DOHH2 (cell line): ENCODE data around the gene MRPL4.

Experiments used
- CTCF ChIP-seq: fragments of 200-600 bp; sonication (generic); IDR thresholded peaks from one replicate; pipeline ENCODE4 v1.5.1; 2014; ENCODE audit warnings: antibody characterized with exemption, mild to moderate bottlenecking, low read depth, low read length; ENCODE audit not compliant: poor library complexity, severe bottlenecking
- EZH2phosphoT487 ChIP-seq: fragments of 200-600 bp; sonication (generic); IDR thresholded peaks from 2 replicates; pipeline ENCODE4 v1.6.1; 2017; ENCODE audit warnings: borderline replicate concordance, mild to moderate bottlenecking, antibody characterized with exemption, low read length, moderate library complexity, mixed read lengths

DNA sequence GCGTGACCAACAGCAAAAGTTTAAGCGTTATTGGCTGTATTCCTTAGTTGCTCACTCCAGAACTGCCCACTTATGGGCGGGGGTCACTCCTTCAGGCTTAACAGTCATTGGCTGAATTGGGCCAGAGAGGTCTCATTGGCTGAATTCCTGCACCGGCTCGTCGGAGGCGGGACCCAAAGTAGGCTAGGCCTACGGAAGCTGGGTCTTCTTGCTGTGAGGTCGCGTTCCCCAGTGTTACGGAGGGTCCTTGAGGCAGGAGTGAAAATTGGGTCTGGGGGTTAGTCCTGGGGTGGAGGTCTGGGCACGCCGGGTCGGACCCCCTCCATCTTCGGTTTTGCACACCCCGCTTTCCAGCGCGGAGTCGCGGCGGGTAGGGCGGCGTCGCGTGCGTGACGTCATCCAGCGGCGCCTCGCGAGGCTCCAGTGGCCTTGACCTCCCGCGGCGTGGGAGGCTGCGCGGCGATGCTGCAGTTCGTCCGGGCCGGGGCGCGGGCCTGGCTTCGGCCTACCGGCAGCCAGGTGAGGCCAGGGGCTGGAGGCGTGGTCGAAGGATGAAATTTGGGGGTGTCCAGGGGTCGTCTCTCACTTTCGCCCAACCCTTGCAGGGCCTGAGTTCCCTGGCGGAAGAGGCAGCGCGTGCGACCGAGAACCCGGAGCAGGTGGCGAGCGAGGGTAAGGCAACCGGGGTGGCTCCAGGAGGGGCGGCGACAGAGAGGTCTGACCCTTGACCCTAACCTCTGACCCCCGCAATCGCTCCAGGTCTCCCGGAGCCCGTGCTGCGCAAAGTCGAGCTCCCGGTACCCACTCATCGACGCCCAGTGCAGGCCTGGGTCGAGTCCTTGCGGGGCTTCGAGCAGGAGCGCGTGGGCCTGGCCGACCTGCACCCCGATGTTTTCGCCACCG, at the start of gene MRPL4:
- TF ChIP-seq CTCF (no peak), EZH2phosphoT487 (no peak)
